CD4-positive, alpha-beta T cell treated with Interleukin-2 at 100 ng/mL for 4 hours (primary cell): Measurements from ENCODE around the gene TSGA10IP.

Source experiments
- DNase-seq: peaks from one replicate; pipeline ENCODE4 v3.0.0-alpha.2; 2020; ENCODE audit warnings: low spot score

Gene TSGA10IP

DNA sequence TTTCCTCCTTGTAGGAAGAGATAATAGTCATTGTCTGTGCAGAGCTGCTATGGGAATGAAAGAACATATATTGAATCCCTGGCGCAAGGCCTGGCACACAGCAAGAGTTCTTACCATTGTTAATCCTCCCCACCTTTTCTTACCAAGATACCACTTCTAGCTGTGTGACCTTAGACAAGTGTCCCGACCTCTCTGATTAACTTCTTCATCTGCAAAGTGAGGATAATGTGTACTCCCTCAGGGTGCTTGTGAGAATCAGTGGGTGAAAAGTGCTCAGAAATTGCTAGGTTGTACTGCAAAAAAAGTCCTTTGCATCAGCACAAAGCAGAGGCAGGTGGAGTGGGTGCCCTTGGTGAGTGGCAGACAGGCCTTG, 62.8 kb downstream of the TSGA10IP start:
- DNase-seq, result no peak

DNA sequence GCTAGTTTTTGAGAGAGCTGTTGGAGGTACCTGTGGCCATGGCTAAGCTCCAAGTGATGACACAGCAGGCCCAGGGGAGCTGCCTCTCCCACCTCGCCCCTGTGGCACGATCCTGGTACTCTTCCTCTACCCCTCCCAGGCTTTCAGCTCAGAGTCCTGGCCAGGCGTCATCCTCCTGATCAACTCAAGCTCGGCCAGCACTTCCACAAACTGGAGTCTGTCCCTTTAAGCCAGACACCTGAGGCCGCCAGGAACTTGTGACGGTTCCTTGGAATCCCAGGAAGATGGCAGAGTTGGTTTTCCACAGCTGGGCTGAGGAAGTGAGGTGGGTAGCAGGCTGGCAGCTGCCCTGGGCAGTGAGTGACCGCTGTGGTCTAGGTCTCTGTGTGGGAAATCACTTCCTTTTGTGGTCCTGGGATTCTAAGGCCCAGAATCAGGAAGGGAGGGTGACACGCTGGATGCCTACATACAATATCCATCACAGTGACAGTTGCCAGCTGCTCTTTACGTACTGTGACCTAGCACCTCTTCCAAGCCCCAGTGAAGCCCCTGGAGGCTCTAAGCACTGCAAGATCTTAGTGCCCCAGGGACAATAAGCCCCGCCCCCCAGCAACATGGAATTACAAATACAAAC, 63.3 kb downstream of the TSGA10IP start:
- DNase-seq, result no peak
